H1 (cell line): Measurements from ENCODE around the gene DNTT. TPM values are rescaled to one million over a fixed set of nuclear protein-coding genes. Genes with fewer than 3 reads are reported as not detected.

Experiments
- BRCA1 ChIP-seq: IDR thresholded peaks from 2 replicates; pipeline ENCODE4 v1.6.1; 2012; ENCODE audit warnings: low read depth, low read length, improper control_type of control experiment
- CBX8 ChIP-seq: fragments of 300-800, 300-1000 bp; sonication (generic); IDR thresholded peaks from 2 replicates; pipeline ENCODE4 v1.7.1; 2016; ENCODE audit warnings: low read depth, low read length, borderline replicate concordance
- CREB1 ChIP-seq: IDR thresholded peaks from 2 replicates; pipeline ENCODE4 v1.6.1; 2012; ENCODE audit warnings: inconsistent platforms
- EP300 ChIP-seq, 2 experiments: IDR thresholded peaks; 1 replicate in 1 of 2; 2 replicates in 1 of 2; pipeline ENCODE4 v1.6.1; 2011 to 2012; ENCODE audit warnings: low read depth in 2 of 2, low read length in 2 of 2, mild to moderate bottlenecking in 2 of 2, borderline replicate concordance in 1 of 2, inconsistent platforms in 1 of 2, moderate library complexity in 1 of 2
- HDAC2 ChIP-seq, 2 experiments: fragments of 300-600 bp in 1 of 2; sonication (generic) in 1 of 2; IDR thresholded peaks; 2 replicates each; pipeline ENCODE4 v1.6.1; 2011 to 2012; ENCODE audit warnings: low read depth in 2 of 2, low read length in 2 of 2, mild to moderate bottlenecking in 2 of 2, moderate library complexity in 2 of 2, borderline replicate concordance in 1 of 2, inconsistent platforms in 1 of 2
- RBBP5 ChIP-seq: IDR thresholded peaks from 2 replicates; pipeline ENCODE4 v1.7.1; 2012; ENCODE audit warnings: low read depth, mild to moderate bottlenecking, inconsistent platforms, low read length, moderate library complexity, borderline replicate concordance
- TEAD4 ChIP-seq: IDR thresholded peaks from 2 replicates; pipeline ENCODE4 v1.6.1; 2012; ENCODE audit warnings: low read depth, low read length, inconsistent platforms, mixed read lengths
- polyA plus RNA-seq, 7 experiments: library from polyadenylated mRNA; depleted of rRNA in 3 of 7; stranded (reverse) in 5 of 7; unstranded in 2 of 7; fragments of >200 nt in 5 of 7; fragments of 200-250 nt in 2 of 7; gene quantifications; 1 replicate in 5 of 7; 2 replicates in 1 of 7; 4 replicates in 1 of 7; pipeline versions ENCODE4 v1.2.1 to v1.2.3, GENCODE V29; 2011 to 2013; ENCODE audit warnings: missing spikeins in 2 of 7, mixed read lengths in 2 of 7
- total RNA-seq: library from RNA; stranded (reverse); fragmentation: NEBNext Ultra II Directional; extraction: Animal tissue kit (Norgen Biotek cat#: 25700); gene quantifications from 2 replicates; pipeline ENCODE4 v1.2.1, GENCODE V29; 2021

DNTT gene
- total and polyA plus RNA-seq, 2 of the 8 experiments (the other 6 are each of a cell fraction or from before 2014, with no cell fraction given), result not detected

DNA sequence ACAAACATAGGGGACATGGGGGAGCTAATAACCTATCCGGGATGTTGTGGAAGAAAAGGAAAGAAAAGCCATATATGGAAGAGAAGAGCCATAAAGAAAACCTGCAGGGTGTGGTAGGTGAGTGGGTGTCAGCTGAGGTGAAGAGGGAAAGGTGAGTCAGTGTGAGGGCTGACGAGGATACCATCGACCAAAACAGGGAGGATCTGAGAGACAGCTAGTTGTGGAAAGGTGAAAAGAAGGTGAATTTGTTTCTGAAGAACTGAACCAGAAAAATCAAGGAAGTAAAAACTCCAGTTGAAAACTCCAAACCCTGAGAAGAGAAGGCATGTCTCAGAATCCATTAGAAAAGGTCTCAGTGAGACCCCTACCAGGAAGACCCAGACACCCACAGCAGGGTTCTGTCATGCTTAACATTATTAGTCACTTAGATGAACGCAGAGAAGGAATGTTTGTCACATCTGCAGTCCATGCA, 37.0 kb upstream of the DNTT start (continued):
- no peak for TF ChIP-seq CBX8
- TF ChIP-seq CREB1, result no peak
- TF ChIP-seq RBBP5, result no peak
- no peak for TF ChIP-seq HDAC2 (IDR thresholded peaks at IDR 0.05; ENCODE audit: borderline replicate concordance in 1 of 2, low read depth in 2 of 2, low read length in 2 of 2)
- TF ChIP-seq TEAD4, result no peak
- no peak for TF ChIP-seq BRCA1
- no peak for TF ChIP-seq EP300 (IDR thresholded peaks at IDR 0.05; ENCODE audit: borderline replicate concordance in 1 of 2, low read depth in 2 of 2, low read length in 2 of 2)
